ENCODE results near the gene CTCFL.
"Not testable (repeated sequence)": the region's sequence is repeated elsewhere in the genome, so short reads cannot be mapped to it uniquely, and the experiment has no call there.

The CTCFL gene

GRCh38 chr20:57504411-57504810 is 20.5 kb downstream of the CTCFL start:
- no peak for DNase-seq

- DNase-seq = no peak
These were observed 21.8 kb downstream of the CTCFL start for GRCh38 chr20:57503035-57503658.

DNA sequence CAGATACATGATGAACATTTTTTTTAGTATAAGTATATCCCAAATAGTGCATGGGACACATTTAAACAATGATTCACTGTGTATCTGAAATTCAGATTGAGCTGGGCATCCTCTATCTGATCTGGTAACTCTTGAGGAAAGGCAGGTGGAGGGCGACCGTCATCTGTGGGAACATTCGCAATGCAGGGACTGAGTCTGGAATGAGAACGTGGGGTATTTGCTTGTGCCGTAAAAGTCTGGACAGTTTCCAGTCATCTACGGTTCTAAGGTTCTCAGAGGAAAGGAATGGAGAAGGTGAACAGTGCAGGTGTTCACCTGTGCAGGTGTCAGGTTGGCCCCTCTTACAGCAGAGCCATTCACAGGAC is 22.6 kb downstream of the CTCFL start:
- DNase-seq = no peak

- no peak for DNase-seq
These were observed 23.2 kb downstream of the CTCFL start for GRCh38 chr20:57501461-57502335.

- DNase-seq = no peak
These were observed 24.0 kb downstream of the CTCFL start for GRCh38 chr20:57500962-57501361.

DNA sequence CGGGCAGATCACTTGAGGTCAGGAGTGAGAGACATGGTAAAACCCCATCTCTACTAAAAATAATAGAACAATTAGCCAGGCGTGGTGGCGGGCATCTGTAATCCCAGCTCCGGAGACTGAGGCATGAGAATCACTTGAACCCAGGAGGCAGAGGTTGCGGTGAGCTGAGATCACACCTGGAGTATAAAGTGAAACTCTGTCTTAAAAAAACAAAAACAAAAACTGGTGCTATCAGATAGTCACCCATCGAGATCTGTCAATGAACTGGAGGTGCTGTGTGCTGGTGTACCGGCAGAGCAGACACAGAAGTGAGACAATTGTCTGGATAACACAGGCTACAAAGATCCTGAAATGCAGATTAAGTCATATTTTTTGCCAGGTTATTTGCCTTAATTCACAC is 24.7 kb downstream of the CTCFL start:
- DNase-seq = no peak

DNA sequence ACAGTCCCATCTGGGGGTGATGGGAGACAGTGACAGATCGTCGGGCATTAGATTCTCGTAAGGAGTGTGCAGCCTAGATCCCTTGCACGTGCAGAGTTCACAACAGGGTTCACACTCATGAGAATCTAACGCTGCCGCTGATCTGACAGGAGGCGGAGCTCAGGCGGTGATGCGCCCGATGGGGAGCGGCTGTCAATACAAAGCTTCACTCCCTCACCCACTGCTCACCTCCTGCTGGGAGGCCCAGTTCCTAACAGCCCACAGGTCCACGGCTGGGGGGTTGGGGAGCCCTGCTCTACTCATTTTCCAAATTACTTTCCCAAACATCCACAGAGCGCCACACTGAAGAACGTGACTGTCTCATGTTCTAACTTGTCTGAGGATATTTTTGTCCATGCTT is 25.3 kb downstream of the CTCFL start:
- DNase-seq = no peak

- DNase-seq = no peak
These were observed 26.2 kb downstream of the CTCFL start for GRCh38 chr20:57498425-57499400.

DNA sequence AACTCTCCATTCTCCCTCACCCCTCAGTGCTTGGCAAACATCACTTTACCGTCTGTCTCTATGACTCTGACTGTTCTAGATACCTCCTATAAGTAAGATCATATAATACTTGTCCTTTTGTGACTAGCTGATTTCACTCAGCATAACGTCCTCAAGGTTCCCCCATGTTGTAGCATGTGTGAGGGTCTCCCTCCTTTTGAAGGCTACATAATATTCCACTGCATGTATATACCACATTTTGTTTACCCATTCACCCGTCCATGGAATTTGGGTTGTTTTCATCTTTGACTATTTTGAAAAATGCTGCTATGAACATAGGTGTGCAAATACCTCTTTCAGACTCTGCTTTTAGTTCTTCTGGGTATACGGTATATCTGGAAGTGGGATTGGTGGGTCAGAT is 28.3 kb downstream of the CTCFL start:
- DNase-seq = no peak

DNA sequence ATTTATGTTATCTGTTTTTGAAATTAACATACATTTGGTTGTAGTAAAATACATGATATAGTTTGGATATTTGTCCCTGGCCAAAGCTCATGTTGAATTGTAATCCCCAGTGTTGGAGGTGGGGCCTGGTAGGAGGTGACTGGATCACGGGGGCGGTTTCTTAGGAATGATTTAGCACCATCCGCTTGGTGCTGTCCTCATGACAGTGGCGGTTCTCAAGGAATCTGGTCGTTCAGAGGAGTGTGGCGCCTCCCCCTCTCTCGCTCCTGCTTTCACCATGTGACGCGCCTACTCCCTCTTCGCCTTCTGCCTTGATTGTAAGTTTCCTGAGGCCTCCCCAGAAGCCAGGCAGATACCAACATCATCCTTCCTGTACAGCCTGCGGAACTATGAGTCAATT is 29.0 kb downstream of the CTCFL start:
- DNase-seq = no peak

DNA sequence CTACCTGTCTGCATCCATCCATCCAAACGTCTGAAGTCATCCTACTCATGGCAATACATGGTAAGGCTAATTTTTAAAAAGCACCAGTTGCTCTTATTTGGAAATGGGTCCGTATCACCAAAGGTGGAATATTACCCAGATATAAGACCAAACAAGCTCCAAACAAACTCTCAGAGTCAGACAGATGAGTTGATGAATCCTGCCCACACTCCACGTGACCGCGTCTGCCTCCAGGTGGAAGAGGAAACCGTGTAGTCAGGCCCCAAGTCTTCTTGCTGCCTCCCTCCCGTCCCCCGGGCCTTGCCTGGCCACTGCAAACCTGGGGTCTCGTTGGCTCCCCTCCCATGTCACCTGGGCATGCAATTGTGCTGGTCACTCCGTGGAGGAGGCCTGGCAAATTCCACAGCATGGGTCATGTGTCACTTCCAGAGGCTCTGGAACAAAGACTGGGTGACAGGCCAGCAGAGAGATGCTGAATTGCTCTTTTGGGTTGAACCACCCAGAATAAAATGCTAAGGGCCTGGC is 31.8 kb downstream of the CTCFL start:
- no peak for DNase-seq

GRCh38 chr20:57491373-57491772 is 33.6 kb downstream of the CTCFL start:
- no peak for DNase-seq

GRCh38 chr20:57488277-57488676 is 36.7 kb downstream of the CTCFL start:
- not testable (repeated sequence) for DNase-seq

DNA sequence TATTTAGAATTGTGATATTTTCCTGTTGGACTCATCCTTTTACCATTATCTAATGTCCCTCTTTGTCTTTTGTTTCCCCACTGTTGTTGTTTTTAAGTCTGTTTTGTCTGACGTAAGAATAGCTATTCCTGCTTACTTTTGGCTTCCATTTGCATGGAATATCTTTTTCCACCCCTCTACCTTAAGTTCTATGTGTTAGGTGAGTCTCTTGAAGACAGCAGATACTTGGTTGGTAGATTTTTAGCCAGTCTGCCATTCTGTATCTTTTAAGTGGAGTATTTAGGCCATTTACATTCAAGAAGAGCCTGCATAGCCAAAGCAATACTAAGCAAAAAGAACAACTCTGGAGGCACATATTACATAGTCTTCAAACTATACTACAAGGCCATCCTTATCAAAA is 39.2 kb downstream of the CTCFL start:
- DNase-seq = no peak

- no peak for DNase-seq
These were observed 40.2 kb downstream of the CTCFL start for GRCh38 chr20:57484772-57485171.

GRCh38 chr20:57483287-57484050 is 41.5 kb downstream of the CTCFL start:
- no peak for DNase-seq

- DNase-seq = no peak
These were observed 42.1 kb downstream of the CTCFL start for GRCh38 chr20:57482796-57483195.

DNA sequence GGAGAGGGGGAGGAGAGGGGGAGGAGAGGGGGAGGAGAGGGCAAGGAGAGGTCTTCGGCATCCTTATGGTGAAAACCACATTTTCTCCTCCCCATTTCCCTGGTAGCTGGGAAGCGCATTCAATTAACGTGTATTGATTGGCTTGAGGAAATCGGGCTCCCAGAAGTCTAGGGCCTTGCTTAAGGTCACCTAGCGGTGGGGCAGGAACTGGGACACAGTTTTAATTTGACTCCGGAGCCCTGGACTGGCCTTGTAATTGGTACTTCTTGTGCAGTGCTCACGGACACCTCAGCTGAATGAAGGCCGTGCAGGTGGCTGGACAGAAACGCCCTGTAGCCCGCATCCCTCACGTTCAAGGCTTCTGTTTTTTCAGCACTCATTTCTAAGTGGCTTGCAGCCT is 42.8 kb downstream of the CTCFL start:
- no peak for DNase-seq

- no peak for DNase-seq
These were observed 43.6 kb downstream of the CTCFL start for GRCh38 chr20:57481281-57481711.

- no peak for DNase-seq
These were observed 44.3 kb downstream of the CTCFL start for GRCh38 chr20:57480444-57481160.

GRCh38 chr20:57479196-57479595 is 45.7 kb downstream of the CTCFL start:
- no peak for DNase-seq

DNA sequence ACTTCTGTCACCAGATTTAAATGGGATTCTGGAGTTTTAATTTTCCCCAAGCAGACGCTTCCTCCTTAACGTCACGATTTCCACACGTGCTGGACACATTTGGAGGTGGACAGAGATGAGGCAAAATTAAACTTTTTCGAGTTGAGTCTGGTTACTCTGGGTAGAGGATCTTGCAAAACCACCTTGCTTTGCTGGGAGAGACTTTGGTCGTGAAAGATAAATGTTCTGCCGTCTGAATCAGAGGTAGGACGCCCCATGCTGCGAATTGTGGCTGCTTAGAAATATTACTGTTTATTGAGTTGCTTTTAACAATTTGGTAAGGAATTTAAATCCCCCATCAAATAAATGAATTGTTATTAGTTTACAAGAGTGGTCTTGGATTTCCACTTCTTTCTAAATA is 46.8 kb downstream of the CTCFL start:
- no peak for DNase-seq
